Measurements from ENCODE around the gene CDK7.
"Not testable (repeated sequence)": the region's sequence is repeated elsewhere in the genome, so short reads cannot be mapped to it uniquely, and the experiment has no call there.

CDK7 gene

DNA sequence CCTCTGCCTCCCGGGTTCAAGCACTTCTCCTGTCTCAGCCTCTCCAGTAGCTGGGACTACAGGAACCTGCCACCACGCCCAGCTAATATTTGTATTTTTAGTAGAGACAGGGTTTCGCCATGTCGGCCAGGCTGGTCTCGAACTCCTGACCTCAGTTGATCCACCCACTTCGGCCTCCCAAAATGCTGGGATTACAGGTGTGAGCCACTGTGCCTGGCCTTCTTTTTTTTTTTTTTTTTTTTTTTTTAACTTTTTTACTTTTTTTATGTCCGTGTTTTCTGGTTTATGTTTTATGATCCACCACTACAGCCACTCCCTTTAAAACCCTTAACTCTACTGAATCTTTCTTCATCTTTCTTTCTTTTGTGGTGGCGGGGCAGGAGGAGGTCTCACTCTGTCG is 2.0 kb downstream of the CDK7 start:
- not testable (repeated sequence) for DNase-seq (ENCODE audit: low read depth in 4 of 4, low spot score in 1 of 4)

DNA sequence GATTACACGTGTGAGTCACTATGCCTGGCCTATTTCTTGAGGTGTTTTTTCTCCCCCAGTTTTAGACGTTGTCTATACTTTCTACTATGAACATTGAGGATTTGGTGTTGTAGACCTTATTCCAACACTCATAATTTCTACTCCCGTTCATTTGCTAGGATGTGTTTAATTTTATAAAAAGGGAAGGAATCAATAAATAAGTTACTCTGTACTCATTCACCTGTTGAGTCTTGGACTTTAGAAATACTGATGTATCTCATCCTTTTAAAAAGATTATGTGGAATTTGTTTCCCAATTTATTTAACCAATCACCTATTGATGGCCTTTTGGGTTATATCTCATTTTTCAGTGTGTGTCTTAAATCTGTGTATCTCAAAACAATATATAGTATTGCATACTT is 3.2 kb downstream of the CDK7 start:
- DNase-seq (ENCODE audit: low read depth in 4 of 4, low spot score in 1 of 4) = no peak

DNA sequence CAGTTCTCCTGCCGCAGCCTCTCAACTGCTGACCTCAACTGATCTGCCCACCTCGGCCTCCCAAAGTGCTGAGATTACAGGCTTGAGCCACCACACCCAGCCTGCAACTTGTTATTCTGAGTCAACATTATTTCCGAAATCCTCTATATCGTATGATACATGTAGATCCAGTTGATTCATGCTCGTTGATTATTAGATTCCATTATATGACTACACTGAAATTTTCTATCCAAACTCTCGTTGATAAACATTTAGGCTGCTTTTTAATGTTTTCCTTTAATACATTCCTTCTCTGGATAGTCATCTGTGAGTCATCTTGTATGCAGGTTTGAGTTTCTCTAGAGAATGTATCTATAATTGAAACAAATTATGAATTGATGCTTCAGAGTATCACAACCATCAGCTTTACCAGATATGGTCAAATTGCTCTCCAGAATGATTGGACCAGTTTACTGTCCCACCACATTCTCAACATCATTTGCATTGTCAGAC is 4.1 kb downstream of the CDK7 start:
- no peak for DNase-seq (ENCODE audit: low read depth in 4 of 4, low spot score in 1 of 4)

DNA sequence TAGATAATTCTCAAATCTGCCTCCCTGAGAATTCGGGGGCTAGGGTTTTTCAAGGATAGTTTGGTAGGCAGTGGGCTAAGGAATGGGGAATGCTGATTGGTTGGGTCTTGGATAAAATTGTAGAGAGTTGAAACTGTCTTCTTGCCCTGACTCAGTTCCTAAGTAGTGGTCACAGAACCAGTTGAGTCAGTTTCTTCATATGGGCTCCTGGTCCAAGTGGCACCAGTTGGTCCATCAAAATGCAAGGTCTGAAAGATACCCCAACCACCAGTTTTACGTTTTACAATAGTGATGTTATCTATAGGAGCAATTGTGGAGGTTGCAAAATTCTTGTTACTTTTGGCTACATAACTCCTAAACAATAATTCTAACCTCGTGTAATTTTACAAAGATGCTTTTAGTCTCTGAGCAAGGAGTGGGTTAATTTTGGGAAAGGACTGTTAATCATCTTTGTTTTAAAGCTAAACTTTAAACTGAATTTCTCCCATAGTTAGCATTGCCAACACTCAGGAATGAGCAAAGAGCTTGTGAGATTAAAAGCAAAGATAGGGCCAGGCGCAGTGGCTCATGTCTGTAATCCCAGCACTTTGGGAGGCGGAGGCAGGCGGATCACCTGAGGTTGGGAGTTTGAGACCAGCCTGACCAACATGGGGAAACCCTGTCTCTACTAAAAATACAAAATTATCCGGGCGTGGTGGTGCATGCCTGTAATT is 7.7 kb downstream of the CDK7 start:
- DNase-seq (ENCODE audit: low read depth in 4 of 4, low spot score in 1 of 4) = no peak

DNA sequence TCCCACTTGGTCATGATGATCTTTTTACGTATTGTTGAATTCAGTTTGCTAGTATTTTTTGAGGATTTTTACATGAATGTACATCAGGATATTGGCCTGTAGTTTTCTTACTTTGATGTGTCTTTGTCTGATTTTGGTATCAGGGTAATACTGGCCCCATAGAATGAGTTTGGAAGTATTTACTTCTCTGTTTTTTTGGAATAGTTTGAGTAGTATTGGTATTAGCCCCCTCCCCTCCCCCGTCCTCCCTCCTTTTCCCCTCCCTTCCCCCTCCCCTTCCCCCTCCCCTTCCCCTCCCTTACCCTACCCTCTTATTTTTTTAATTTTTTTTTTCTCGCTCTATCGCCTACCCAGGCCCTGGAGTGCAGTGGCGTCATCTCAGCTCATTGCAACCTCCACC is 10.3 kb downstream of the CDK7 start:
- DNase-seq (ENCODE audit: low read depth in 4 of 4, low spot score in 1 of 4) = no peak

- no peak for DNase-seq (ENCODE audit: low read depth in 4 of 4, low spot score in 1 of 4)
Measured at GRCh38 chr5:69248019-69248418, 13.3 kb downstream of the CDK7 start.

DNA sequence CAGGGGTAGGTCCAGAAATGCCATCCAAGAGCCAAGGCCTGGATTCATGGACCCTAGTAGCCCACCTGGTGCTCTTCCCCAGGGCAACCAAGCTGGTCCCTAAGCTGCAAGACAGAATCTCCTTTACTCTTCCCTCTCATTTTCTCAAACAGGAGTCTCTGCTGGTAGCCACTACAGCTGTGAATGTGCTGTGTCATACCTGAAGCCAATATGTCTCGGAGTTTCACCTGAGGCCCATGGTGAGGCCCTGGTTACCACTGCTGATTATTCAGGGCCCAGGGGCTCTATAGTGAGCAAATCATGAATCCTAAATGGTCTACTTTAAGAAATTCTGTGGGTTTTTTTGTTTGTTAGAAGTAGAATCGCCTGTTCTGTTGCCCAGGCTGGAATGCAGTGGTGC is 15.9 kb downstream of the CDK7 start:
- DNase-seq (ENCODE audit: low read depth in 4 of 4, low spot score in 1 of 4) = no peak

DNA sequence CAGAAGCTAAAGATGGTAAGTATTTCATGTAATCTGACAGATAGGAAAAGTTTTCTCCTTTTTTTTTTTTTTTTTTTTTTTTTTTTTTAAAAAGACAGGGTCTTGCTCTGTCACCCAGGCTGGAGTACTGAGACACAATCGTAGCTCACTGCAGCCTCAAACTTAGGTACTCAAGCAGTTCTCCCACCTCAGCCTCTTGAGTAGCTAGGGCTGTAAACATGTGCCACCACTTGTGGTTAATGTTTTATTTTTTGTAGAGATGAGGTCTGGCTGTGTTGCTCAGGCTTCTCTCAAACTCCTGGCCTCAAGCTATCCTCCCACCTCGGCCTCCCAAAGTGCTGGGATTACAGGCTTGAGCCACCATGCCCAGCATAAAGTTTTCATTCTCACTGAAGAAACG is 17.8 kb downstream of the CDK7 start:
- no peak for DNase-seq (ENCODE audit: low read depth in 4 of 4, low spot score in 1 of 4)

DNA sequence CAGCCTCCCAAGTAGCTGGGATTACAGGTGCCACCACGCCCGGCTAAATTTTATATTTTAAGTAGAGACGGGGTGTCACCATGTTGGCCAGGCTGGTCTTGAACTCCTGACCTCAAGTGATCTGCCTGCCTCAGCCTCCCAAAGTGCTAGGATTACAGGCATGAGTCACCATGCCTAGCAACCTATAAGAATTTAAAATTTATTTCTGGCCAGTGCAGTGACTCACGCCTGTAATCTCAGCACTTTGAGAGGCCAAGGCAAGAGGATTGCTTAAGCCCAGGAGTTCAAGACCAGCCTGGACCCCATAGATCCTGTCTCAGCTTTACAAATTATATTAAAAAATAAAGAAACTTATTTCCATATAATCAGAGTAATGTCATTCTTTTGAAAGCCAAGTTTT is 21.3 kb downstream of the CDK7 start:
- not testable (repeated sequence) for DNase-seq (ENCODE audit: low read depth in 4 of 4, low spot score in 1 of 4)

DNA sequence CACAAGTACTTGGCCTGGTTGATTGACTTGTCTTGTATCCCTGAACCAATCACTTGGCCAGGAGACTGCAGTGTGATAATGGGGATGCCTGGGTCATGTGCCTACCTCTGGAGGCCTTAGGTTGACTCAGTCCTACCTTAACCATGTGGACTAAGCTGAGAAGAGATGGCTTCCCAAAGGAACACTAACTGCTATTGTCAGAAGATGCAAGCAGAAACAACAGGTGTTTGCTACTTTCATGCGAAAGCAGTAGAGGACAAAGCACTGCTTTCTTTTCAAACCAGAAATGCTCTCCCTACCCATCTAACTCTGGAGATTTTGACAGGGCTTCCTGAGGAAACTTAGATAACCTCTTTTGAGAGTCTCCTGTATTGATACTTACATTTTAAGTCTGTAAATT is 22.9 kb downstream of the CDK7 start:
- no peak for DNase-seq (ENCODE audit: low read depth in 4 of 4, low spot score in 1 of 4)

DNA sequence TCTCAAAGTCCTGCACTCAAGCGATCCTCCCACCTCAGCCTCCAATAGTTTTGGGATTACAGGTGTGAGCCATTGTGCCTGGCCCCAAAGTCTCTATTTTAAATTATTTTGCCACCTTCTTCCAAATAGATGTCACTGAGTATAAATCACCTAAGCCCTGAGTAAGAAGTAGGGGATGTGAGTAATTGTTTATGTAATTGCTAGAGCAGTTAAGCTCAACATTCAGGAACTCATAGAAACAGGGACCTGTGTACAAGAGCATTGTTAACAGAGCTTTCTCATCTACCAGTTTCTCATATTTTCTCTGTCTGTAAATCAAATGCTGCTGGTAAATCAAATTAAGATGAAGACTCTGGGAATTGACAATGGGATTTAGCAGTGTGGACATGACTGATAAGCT is 26.3 kb downstream of the CDK7 start:
- no peak for DNase-seq (ENCODE audit: low read depth in 4 of 4, low spot score in 1 of 4)

DNA sequence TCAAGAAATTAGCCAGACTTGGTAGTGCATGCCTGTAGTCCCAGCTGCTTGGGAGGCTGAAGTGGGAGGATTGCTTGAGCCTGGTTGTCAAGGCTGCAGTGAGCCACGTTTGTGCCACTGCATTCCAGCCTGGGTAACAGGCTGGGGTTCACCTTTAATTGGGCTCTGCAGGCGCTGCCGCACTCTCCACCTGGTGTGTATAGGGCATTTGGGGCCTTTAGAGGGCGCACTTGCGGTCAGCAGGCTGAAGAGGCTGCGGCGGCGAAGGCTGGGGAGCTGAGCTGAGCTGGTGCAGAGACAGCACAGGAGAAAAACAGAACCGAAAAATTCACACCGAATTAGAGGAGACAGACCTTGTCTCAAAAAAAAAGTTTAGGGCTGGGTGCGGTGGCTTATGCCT is 31.2 kb downstream of the CDK7 start:
- no peak for DNase-seq (ENCODE audit: low read depth in 4 of 4, low spot score in 1 of 4)

- DNase-seq (ENCODE audit: low read depth in 4 of 4, low spot score in 1 of 4) = no peak
Measured at GRCh38 chr5:69268899-69269298, 34.2 kb downstream of the CDK7 start.

DNA sequence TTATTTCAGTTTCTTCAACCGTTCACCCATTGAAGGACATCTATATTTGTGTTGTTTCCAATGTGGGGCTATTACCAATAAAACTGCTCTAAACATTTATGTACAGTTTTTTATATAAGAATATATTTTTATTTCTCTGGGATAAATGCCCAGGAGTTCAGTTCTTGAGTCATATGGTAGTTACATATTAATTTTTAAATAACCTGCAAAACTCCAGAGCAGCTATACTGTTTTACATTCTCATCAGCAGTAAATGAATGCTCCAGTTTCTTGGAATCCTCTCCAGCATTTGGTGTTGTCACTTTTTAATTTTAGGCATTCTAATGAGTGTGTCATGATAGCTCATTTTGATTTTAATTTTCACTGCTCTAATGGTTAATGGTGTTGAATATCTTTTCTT is 36.2 kb downstream of the CDK7 start:
- DNase-seq (ENCODE audit: low read depth in 4 of 4, low spot score in 1 of 4) = no peak

DNA sequence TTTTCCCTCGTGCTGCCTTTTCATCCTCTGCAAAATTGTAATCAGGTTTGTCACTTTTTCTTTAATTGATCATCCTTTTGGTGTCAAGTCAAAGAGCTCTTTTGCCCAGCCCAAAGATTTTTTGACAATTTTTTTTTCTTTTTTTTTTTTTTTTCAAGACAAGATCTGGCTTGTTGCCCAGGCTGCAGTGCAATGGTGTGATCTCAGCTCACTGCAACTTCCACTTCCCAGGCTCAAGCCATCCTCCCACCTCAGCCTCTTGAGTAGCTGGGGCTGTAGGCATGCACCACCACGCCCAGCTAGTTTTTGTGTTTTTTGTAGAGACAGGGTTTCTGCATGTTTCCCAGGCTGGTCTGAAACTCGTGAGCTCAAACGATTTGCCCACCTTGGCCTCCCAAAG is 36.7 kb downstream of the CDK7 start:
- DNase-seq (ENCODE audit: low read depth in 4 of 4, low spot score in 1 of 4) = no peak

DNA sequence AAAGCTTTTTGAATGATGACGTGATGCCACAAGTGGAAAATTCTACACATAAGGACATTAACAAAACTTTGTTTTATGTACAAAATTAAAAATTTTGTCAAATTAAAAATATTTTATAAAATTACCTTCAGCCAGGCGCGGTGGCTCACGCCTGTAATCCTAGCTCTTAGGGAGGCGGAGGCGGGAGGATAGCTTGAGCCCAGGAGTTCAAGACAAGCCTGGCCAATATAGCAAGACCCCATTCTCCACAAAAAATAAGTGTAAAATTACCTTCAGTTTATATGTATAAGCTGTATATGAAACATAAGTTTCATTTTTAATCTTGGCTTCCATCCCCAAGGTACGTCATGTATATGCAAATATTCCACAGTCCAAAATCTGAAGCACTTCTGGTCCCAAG is 40.9 kb downstream of the CDK7 start:
- no peak for DNase-seq (ENCODE audit: low read depth in 4 of 4, low spot score in 1 of 4)

DNA sequence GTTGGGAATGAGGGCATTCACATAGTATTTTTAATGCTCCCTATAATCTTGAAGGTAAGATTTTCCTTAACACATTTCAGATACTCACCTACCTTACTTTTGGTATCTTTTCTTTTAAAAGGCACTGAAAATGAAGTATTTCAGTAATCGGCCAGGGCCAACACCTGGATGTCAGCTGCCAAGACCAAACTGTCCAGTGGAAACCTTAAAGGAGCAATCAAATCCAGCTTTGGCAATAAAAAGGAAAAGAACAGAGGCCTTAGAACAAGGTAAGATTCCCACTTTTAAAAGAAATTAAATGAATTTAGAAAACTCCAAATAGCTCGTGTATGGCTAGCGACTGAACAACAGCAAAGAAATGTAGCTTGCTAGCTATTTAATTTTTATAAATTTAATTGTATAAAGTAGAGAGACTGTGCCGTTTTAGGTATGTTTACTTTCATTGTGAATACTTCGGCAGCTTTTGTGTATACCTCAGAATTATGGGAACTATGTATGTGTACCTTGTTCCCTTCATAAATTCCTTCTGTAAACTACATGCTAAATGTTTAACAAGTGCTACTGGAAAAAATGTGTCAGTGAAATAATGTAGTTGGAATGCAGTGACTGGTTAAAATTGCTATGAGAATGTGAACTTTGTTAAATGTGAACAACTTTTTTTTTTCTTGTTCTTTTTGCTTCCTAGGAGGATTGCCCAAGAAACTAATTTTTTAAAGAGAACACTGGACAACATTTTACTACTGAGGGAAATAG is 41.9 kb downstream of the CDK7 start:
- DNase-seq (ENCODE audit: low read depth in 4 of 4, low spot score in 1 of 4) = no peak

GRCh38 chr5:69279517-69279916 is 44.8 kb downstream of the CDK7 start:
- no peak for DNase-seq (ENCODE audit: low read depth in 4 of 4, low spot score in 1 of 4)

GRCh38 chr5:69281114-69281513 is 46.4 kb downstream of the CDK7 start:
- no peak for DNase-seq (ENCODE audit: low read depth in 4 of 4, low spot score in 1 of 4)

GRCh38 chr5:69284203-69284602 is 49.5 kb downstream of the CDK7 start:
- no peak for DNase-seq (ENCODE audit: low read depth in 4 of 4, low spot score in 1 of 4)

DNA sequence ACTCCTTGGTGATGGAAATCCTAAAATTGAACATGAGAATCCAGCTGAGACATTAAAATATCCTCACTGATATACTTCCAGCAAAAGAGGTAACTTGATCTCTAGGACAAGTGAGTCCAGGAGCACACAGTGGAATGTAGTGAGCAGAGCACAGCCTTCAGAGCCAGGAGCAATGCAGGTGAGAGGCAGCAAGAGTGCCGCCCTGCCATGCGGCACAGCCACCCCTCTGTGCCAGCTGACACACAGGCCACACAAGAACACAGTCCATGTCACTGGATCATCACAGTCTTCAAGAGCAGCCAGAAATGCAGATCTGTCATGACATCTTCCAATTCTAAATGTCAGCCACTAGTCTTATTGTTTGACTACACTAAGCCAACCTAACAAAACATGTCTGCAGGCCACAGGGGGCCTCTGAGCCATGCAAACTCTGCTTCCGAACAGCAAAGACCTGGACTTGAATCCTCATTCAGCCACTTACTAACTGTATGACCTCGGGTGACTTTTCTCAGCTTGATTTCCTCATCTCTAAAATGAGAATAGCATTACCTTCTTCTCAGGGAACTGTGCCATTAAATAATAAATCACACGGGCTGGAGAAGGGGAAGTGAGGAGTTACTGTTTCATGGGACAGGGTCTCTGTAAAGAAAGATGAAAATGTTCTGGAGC is 50.9 kb downstream of the CDK7 start:
- no peak for DNase-seq (ENCODE audit: low read depth in 4 of 4, low spot score in 1 of 4)

GRCh38 chr5:69288069-69288468 is 53.4 kb downstream of the CDK7 start:
- no peak for DNase-seq (ENCODE audit: low read depth in 4 of 4, low spot score in 1 of 4)
